Measurements from ENCODE around the gene RASA1.

RASA1 gene

GRCh38 chr5:87321605-87322004 lies 53.9 kb downstream of the RASA1 start:
- in situ Hi-C loops (cut with MboI; ENCODE audit: low pct_unique_long_range_greater_than_20kb, low sequenced_read_pairs, unreplicated experiment) = no loop called here
- TF ChIP-seq CTCF (IDR thresholded peaks at IDR 0.05; ENCODE audit: extremely low read depth, insufficient read depth, missing control alignments) = no peak
- DNase-seq (ENCODE audit: low spot score) = no peak

- TF ChIP-seq CTCF (IDR thresholded peaks at IDR 0.05; ENCODE audit: extremely low read depth, insufficient read depth, missing control alignments) = no peak
Measured at GRCh38 chr5:87322381-87322780, 54.7 kb downstream of the RASA1 start.

GRCh38 chr5:87327998-87328397 lies 60.3 kb downstream of the RASA1 start:
- TF ChIP-seq CTCF (IDR thresholded peaks at IDR 0.05; ENCODE audit: extremely low read depth, insufficient read depth, missing control alignments) = no peak
- in situ Hi-C loops (cut with MboI; ENCODE audit: low pct_unique_long_range_greater_than_20kb, low sequenced_read_pairs, unreplicated experiment) = no loop called here
- no peak for DNase-seq (ENCODE audit: low spot score)

More at GRCh38 chr5:87322381-87322780, 54.7 kb downstream of the RASA1 start:
- no peak for DNase-seq (ENCODE audit: low spot score)
- in situ Hi-C loops (cut with MboI; ENCODE audit: low pct_unique_long_range_greater_than_20kb, low sequenced_read_pairs, unreplicated experiment) = no loop called here

GRCh38 chr5:87329114-87329513 lies 61.4 kb downstream of the RASA1 start:
- no peak for DNase-seq (ENCODE audit: low spot score)
- TF ChIP-seq CTCF (IDR thresholded peaks at IDR 0.05; ENCODE audit: extremely low read depth, insufficient read depth, missing control alignments) = no peak
- in situ Hi-C loops (cut with MboI; ENCODE audit: low pct_unique_long_range_greater_than_20kb, low sequenced_read_pairs, unreplicated experiment) = no loop called here

- DNase-seq (ENCODE audit: low spot score) = no peak
- TF ChIP-seq CTCF (IDR thresholded peaks at IDR 0.05; ENCODE audit: extremely low read depth, insufficient read depth, missing control alignments) = no peak
- in situ Hi-C loops (cut with MboI; ENCODE audit: low pct_unique_long_range_greater_than_20kb, low sequenced_read_pairs, unreplicated experiment) = no loop called here
Measured at GRCh38 chr5:87339986-87340385, 72.3 kb downstream of the RASA1 start.

GRCh38 chr5:87340716-87341115 lies 73.0 kb downstream of the RASA1 start:
- in situ Hi-C loops (cut with MboI; ENCODE audit: low pct_unique_long_range_greater_than_20kb, low sequenced_read_pairs, unreplicated experiment) = no loop called here
- DNase-seq (ENCODE audit: low spot score) = peak; percentile 26
- no peak for TF ChIP-seq CTCF (IDR thresholded peaks at IDR 0.05; ENCODE audit: extremely low read depth, insufficient read depth, missing control alignments)

GRCh38 chr5:87347272-87347671 lies 79.6 kb downstream of the RASA1 start:
- TF ChIP-seq CTCF (IDR thresholded peaks at IDR 0.05; ENCODE audit: extremely low read depth, insufficient read depth, missing control alignments) = no peak
- DNase-seq (ENCODE audit: low spot score) = no peak
- in situ Hi-C loops (cut with MboI; ENCODE audit: low pct_unique_long_range_greater_than_20kb, low sequenced_read_pairs, unreplicated experiment) = no loop called here
